DOHH2 (cell line): ENCODE results near the gene RRM1.

Source experiments
- H3F3A ChIP-seq: fragments of 200-600 bp; sonication (generic), shearing (Covaris generic); 2 replicates; pipeline ENCODE4 v1.6.0; 2016; ENCODE audit warnings: antibody characterized with exemption, mild to moderate bottlenecking; ENCODE audit not compliant: control insufficient read depth, insufficient read depth
- H3K27ac ChIP-seq: fragments of 200-600 bp; sonication (generic); 2 replicates; pipeline ENCODE4 v1.5.1; 2014; ENCODE audit warnings: low read depth, mild to moderate bottlenecking, low read length, moderate library complexity
- H3K27me3 ChIP-seq: fragments of 200-600 bp; sonication (generic); 2 replicates; pipeline ENCODE4 v1.6.1; 2014; ENCODE audit warnings: mild to moderate bottlenecking, low read length, mixed read lengths; ENCODE audit not compliant: control insufficient read depth
- H3K36me3 ChIP-seq: fragments of 200-600 bp; sonication (generic); 2 replicates; pipeline ENCODE4 v1.6.1; 2014; ENCODE audit warnings: mild to moderate bottlenecking, low read length, moderate library complexity, mixed read lengths; ENCODE audit not compliant: control insufficient read depth
- H3K4me1 ChIP-seq: fragments of 200-600 bp; sonication (generic); 2 replicates; pipeline ENCODE4 v1.6.1; 2014; ENCODE audit warnings: mild to moderate bottlenecking, low read length, mixed read lengths; ENCODE audit not compliant: control insufficient read depth
- H3K4me2 ChIP-seq: fragments of 200-600 bp; sonication (generic); 2 replicates; pipeline ENCODE4 v1.6.0; 2014; ENCODE audit warnings: mild to moderate bottlenecking, low read length, moderate library complexity
- H3K4me3 ChIP-seq: fragments of 200-600 bp; sonication (generic); 2 replicates; pipeline ENCODE4 v1.5.1; 2014; ENCODE audit warnings: mild to moderate bottlenecking, low read length, mixed read lengths
- H3K79me2 ChIP-seq: fragments of 200-600 bp; sonication (generic); 2 replicates; pipeline ENCODE4 v1.6.1; 2014; ENCODE audit warnings: mild to moderate bottlenecking, low read length, mixed read lengths; ENCODE audit not compliant: control insufficient read depth
- H3K9me2 ChIP-seq: fragments of 200-600 bp; sonication (generic); replicated peaks from 2 replicates; pipeline ENCODE4 v1.6.1; 2014; ENCODE audit warnings: mild to moderate bottlenecking, low read length, mixed read lengths; ENCODE audit not compliant: control insufficient read depth
- H3K9me3 ChIP-seq: fragments of 200-600 bp; sonication (generic); 2 replicates; pipeline ENCODE4 v1.6.1; 2014; ENCODE audit warnings: antibody characterized with exemption, low read length, mixed read lengths; ENCODE audit not compliant: control insufficient read depth, insufficient read depth
- H4K20me1 ChIP-seq: fragments of 200-600 bp; sonication (generic); 2 replicates; pipeline ENCODE4 v1.6.0; 2014; ENCODE audit warnings: low read depth, mild to moderate bottlenecking, antibody characterized with exemption, low read length, moderate library complexity; ENCODE audit not compliant: control insufficient read depth, insufficient read depth
- CTCF ChIP-seq: fragments of 200-600 bp; sonication (generic); IDR thresholded peaks from one replicate; pipeline ENCODE4 v1.5.1; 2014; ENCODE audit warnings: antibody characterized with exemption, mild to moderate bottlenecking, low read depth, low read length; ENCODE audit not compliant: poor library complexity, severe bottlenecking
- EZH2phosphoT487 ChIP-seq: fragments of 200-600 bp; sonication (generic); IDR thresholded peaks from 2 replicates; pipeline ENCODE4 v1.6.1; 2017; ENCODE audit warnings: borderline replicate concordance, mild to moderate bottlenecking, antibody characterized with exemption, low read length, moderate library complexity, mixed read lengths

Gene RRM1

DNA sequence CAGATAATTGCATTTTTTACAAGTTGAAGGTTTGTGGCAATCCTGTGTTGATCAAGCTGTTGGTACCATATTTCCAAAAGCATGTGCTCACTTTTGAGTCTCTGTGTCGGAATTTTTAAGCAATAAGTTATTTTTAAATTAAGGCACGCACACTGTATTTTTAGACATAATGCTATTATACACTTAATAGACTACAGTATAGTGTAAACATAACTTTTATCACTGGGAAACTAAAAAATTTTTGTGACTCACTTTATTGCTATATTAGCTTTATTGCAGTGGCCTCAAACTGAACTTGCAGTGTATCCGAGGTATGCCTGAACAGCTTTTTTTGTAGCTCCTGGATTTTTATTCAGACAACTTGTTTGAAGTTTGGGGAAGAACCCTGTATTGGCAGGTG lies 31.3 kb upstream of the RRM1 start:
- Histone ChIP-seq H3F3A (no peaks in the 10 kb centered on the region), H3K9me3 (no peaks in the 10 kb centered on the region), H3K4me2 (no peak overlapping the region), H3K9me2 (no peaks in the 10 kb centered on the region), H3K4me1 (peaks cover 9% of the 10 kb centered on the region), H3K27ac (no peak overlapping the region), H3K36me3 (peaks cover 10% of the 10 kb centered on the region), H3K4me3 (no peak overlapping the region), H3K79me2 (no peaks in the 10 kb centered on the region), H4K20me1 (no peaks in the 10 kb centered on the region), H3K27me3 (no peaks in the 10 kb centered on the region)
- TF ChIP-seq EZH2phosphoT487 (no peak), CTCF (no peak)

DNA sequence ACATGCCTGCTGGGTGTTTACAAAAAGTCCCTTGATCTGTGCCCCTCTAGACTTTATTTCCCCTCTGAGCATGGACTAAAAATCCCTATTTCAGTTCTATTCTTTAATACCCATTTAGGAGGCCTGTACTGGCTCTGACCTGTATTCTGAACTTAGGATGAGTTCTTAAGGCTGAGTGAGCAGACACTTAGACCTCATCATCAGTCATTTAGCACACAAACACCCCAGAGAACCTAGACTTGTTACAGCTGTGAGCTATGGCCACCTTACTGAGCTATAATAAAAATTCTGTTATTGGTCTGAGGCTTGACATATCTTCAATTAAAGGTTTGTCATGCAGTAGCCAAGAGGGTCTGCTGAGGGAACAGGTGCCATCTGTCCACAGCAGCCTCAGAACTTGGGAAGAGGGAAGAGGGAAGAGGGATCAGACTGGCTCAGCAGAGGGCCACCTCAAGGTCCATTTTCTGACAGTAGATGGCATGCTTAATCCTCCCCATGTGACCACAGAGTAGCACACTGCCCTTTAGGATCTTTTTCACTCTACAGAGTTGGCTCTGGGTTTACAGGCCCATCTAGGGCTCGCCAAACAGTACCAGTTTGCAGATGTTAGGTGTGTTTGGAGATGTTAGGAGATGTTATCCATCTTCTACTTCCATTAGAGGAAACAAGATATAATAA lies 30.2 kb upstream of the RRM1 start:
- Histone ChIP-seq H4K20me1 (no peaks in the 10 kb centered on the region), H3F3A (no peaks in the 10 kb centered on the region), H3K9me3 (no peaks in the 10 kb centered on the region), H3K4me1 (no peaks in the 10 kb centered on the region), H3K36me3 (peaks cover 6% of the 10 kb centered on the region), H3K4me2 (no peak overlapping the region), H3K27ac (no peak overlapping the region), H3K27me3 (no peaks in the 10 kb centered on the region), H3K79me2 (no peaks in the 10 kb centered on the region), H3K9me2 (no peaks in the 10 kb centered on the region), H3K4me3 (no peak overlapping the region)
- no peak for TF ChIP-seq EZH2phosphoT487
- no peak for TF ChIP-seq CTCF

DNA sequence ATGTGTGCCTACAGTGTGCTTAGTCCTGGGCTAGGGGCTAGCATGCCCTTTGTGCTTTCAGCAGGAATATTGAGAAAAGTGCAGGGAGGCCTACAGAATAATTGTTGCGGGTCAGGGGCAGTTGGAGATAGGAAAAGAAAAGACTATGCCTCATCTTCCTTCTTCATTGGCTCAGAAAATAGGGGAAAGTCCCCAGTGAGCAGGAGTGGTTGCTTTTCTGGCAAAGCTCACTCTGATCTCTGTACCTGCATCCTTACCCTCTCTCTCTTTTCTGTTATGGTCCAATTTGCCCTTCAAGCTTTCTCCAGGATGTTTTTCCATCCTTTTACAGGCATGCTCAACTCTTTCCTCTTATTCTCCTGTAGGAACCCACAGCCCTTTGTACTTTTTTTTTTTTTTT lies 29.5 kb upstream of the RRM1 start:
- no peak overlapping the region for H3K27ac ChIP-seq
- no peaks in the 10 kb centered on the region for H4K20me1 ChIP-seq
- no peaks in the 10 kb centered on the region for H3F3A ChIP-seq
- no peaks in the 10 kb centered on the region for H3K27me3 ChIP-seq
- H3K4me1 ChIP-seq = no peaks in the 10 kb centered on the region
- no peak overlapping the region for H3K4me2 ChIP-seq
- no peaks in the 10 kb centered on the region for H3K9me2 ChIP-seq
- no peaks in the 10 kb centered on the region for H3K79me2 ChIP-seq
- no peak overlapping the region for H3K4me3 ChIP-seq
- no peaks in the 10 kb centered on the region for H3K9me3 ChIP-seq
- TF ChIP-seq EZH2phosphoT487 (no peak), CTCF (no peak)
- H3K36me3 ChIP-seq = peaks cover 2% of the 10 kb centered on the region; the same call in 1 of the 2 replicates
